Stomach (tissue), 9 donors: Measurements from ENCODE around the gene ATG9B. TPM values are rescaled to one million over a fixed set of nuclear protein-coding genes. Genes with fewer than 3 reads are reported as not detected.

Source experiments
- DNase-seq, 2 donors: peaks; one replicate each; pipeline versions ENCODE4 v3.0.0 to v3.0.0-alpha.2; 2013 to 2019
- H3K27ac ChIP-seq, 5 donors: fragments of 200-600 bp in 4 of 5; sonication (generic) in 4 of 5; one replicate each; pipeline ENCODE4 v1.5.1; 2013 to 2019; ENCODE audit warnings: mild to moderate bottlenecking in 1 of 5, moderate library complexity in 1 of 5
- H3K27me3 ChIP-seq, 3 donors: fragments of 200-600 bp; sonication (generic); one replicate each; pipeline ENCODE4 v1.5.1; 2017 to 2019; ENCODE audit warnings: mixed run types in 1 of 3
- H3K36me3 ChIP-seq, 4 donors: fragments of 200-600 bp; sonication (generic); 1 replicate in 3 of 4; 2 replicates in 1 of 4; pipeline ENCODE4 v1.5.1; 2016 to 2019
- H3K4me1 ChIP-seq, 4 donors: fragments of 200-600 bp; sonication (generic); one replicate each; pipeline ENCODE4 v1.5.1; 2016 to 2019
- H3K4me3 ChIP-seq, 4 donors: fragments of 200-600 bp; sonication (generic) in 3 of 4; one replicate each; pipeline ENCODE4 v1.5.1; 2016 to 2019; ENCODE audit warnings: mild to moderate bottlenecking in 1 of 4
- H3K9me3 ChIP-seq, 4 donors: fragments of 200-600 bp; sonication (generic); one replicate each; pipeline ENCODE4 v1.5.1; 2016 to 2019
- EP300 ChIP-seq: sonication (generic); formaldehyde crosslinking; IDR thresholded peaks from one replicate; pipeline ENCODE4 v1.6.1; 2017; ENCODE audit warnings: antibody characterized with exemption
- POLR2A ChIP-seq, 4 donors: fragments of 450-650 bp; IDR thresholded peaks; one replicate each; pipeline ENCODE4 v1.6.1; 2016; ENCODE audit warnings: antibody characterized with exemption in 4 of 4, control low read depth in 2 of 4, mild to moderate bottlenecking in 1 of 4, moderate library complexity in 1 of 4
- POLR2AphosphoS5 ChIP-seq, 3 donors: sonication (generic); formaldehyde crosslinking; IDR thresholded peaks; one replicate each; pipeline ENCODE4 v1.6.1; 2016; ENCODE audit warnings: antibody characterized with exemption in 3 of 3
- WGBS, 5 donors: extraction: QIAGEN DNeasy Blood & Tissue Kit in 3 of 5; methylation state at CpG; one replicate each; pipeline versions ENCODE4 v1.1.5 to v1.1.7; 2013 to 2018; 5-methylcytosine and 5-hydroxymethylcytosine counted together
- intact Hi-C: fragments of 100-400 bp; cut with DNase I; formaldehyde crosslinking; loops from one replicate; pipeline ENCODE4 v1.15.1; 2023; ENCODE audit warnings: low total_unique reads
- polyA plus RNA-seq, 3 donors: library from polyadenylated mRNA; stranded (reverse); fragments of 200-250 nt; gene quantifications; one replicate each; pipeline ENCODE4 v1.2.3, GENCODE V29; 2013
- total RNA-seq, 5 donors: library from RNA; depleted of rRNA; stranded (reverse); fragments of >200 nt; gene quantifications; one replicate each; pipeline versions ENCODE4 v1.1.0 to v1.2.3, GENCODE V29; 2014 to 2016
- TF ChIP-seq, protein P1 (sequence below), 7 experiments: fragments of 450-650 bp in 4 of 7; fragments of 200-600 bp in 3 of 7; sonication (generic) in 3 of 7; IDR thresholded peaks; one replicate each; pipeline ENCODE4 v1.5.1; 2016 to 2019; ENCODE audit warnings: antibody characterized with exemption in 7 of 7, control low read depth in 2 of 7, mild to moderate bottlenecking in 1 of 7
- donor health status: healthy with polysubstance abuse.
- donor health status: Bipolar disorder and iron deficiency.
- donor health status: healthy.

The ATG9B gene
- total and polyA plus RNA-seq, 8 donors: 0.31 to 33.0 (median 8.8) TPM; not detected in 4

GRCh38 chr7:150999497-151000230 lies 24.6 kb downstream of the ATG9B start:
- Histone ChIP-seq H3K27me3 (peaks cover 0 to 33% (median 9%) of the 10 kb centered on the region in 3 donors), H3K27ac (no peak overlapping the region), H3K4me3 (no peak overlapping the region), H3K9me3 (no peaks in the 10 kb centered on the region), H3K4me1 (peaks cover 0 to 26% (median 6%) of the 10 kb centered on the region in 4 donors), H3K36me3 (no peaks in the 10 kb centered on the region)
- TF ChIP-seq POLR2AphosphoS5 (IDR thresholded peaks at IDR 0.05) (no peak), POLR2A (IDR thresholded peaks at IDR 0.05) (no peak), EP300 (no peak)
- TF ChIP-seq, protein P1, sequence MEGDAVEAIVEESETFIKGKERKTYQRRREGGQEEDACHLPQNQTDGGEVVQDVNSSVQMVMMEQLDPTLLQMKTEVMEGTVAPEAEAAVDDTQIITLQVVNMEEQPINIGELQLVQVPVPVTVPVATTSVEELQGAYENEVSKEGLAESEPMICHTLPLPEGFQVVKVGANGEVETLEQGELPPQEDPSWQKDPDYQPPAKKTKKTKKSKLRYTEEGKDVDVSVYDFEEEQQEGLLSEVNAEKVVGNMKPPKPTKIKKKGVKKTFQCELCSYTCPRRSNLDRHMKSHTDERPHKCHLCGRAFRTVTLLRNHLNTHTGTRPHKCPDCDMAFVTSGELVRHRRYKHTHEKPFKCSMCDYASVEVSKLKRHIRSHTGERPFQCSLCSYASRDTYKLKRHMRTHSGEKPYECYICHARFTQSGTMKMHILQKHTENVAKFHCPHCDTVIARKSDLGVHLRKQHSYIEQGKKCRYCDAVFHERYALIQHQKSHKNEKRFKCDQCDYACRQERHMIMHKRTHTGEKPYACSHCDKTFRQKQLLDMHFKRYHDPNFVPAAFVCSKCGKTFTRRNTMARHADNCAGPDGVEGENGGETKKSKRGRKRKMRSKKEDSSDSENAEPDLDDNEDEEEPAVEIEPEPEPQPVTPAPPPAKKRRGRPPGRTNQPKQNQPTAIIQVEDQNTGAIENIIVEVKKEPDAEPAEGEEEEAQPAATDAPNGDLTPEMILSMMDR (IDR thresholded peaks at IDR 0.05): no peak
- no peak for DNase-seq
- WGBS, 5 donors: 78 to 98% (median 90%) methylated on average over 5 of the region's 5 CpGs
- intact Hi-C loops: no loop called here

GRCh38 chr7:150999001-150999400 lies 25.3 kb downstream of the ATG9B start:
- TF ChIP-seq POLR2AphosphoS5 (IDR thresholded peaks at IDR 0.05): no peak
- no peak for TF ChIP-seq POLR2A (IDR thresholded peaks at IDR 0.05)
- TF ChIP-seq, protein P1 (IDR thresholded peaks at IDR 0.05): no peak
- no peak for TF ChIP-seq EP300
- intact Hi-C loops: no loop called here
- no peak for DNase-seq

GRCh38 chr7:150998341-150998740 lies 26.0 kb downstream of the ATG9B start:
- H3K27ac ChIP-seq: no peak overlapping the region
- H3K4me3 ChIP-seq: no peak overlapping the region
- no peaks in the 10 kb centered on the region for H3K9me3 ChIP-seq
- 87 to 90% (median 89%) methylated on average over 14 to 20 of the region's 20 CpGs for WGBS, 5 donors
- TF ChIP-seq, protein P1 (IDR thresholded peaks at IDR 0.05): no peak
- TF ChIP-seq EP300: no peak
- no peak for TF ChIP-seq POLR2AphosphoS5 (IDR thresholded peaks at IDR 0.05)
- TF ChIP-seq POLR2A (IDR thresholded peaks at IDR 0.05): no peak
- intact Hi-C loops: no loop called here
- H3K4me1 ChIP-seq: peaks cover 0 to 19% (median 2%) of the 10 kb centered on the region in 4 donors
- H3K36me3 ChIP-seq: no peaks in the 10 kb centered on the region
- H3K27me3 ChIP-seq: peaks cover 0 to 33% (median 9%) of the 10 kb centered on the region in 3 donors
- DNase-seq: no peak

More at GRCh38 chr7:150999001-150999400, 25.3 kb downstream of the ATG9B start:
- Histone ChIP-seq H3K27me3 (peaks cover 0 to 33% (median 9%) of the 10 kb centered on the region in 3 donors), H3K27ac (no peak overlapping the region), H3K4me3 (no peak overlapping the region), H3K4me1 (peaks cover 0 to 26% (median 6%) of the 10 kb centered on the region in 4 donors), H3K9me3 (no peaks in the 10 kb centered on the region), H3K36me3 (no peaks in the 10 kb centered on the region)
- 86 to 94% (median 90%) methylated on average over 11 to 12 of the region's 12 CpGs for WGBS, 5 donors

DNA sequence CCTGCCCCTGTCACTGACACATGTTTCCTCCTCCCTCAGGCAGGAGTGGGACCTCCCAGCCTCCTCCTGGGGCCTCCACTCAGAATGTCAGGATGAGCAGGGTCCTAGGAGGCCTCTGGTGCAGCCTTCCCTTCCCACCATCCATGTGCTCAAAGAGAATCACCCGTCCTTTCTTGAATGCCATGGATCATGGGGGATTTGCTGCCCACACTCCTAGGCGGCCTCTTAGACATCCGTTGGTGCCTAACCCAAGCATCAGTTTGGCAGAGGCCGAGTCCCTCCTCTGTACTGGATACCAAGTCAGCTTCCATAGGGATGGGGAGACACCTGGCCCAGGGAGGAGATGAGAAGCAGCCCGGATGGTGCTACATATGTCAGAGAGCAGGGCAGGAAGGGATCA lies 26.5 kb downstream of the ATG9B start:
- Histone ChIP-seq H3K9me3 (no peaks in the 10 kb centered on the region), H3K4me3 (no peak overlapping the region), H3K27ac (no peak overlapping the region), H3K36me3 (no peaks in the 10 kb centered on the region), H3K27me3 (peaks cover 0 to 33% (median 9%) of the 10 kb centered on the region in 3 donors), H3K4me1 (peaks cover 0 to 16% (median 2%) of the 10 kb centered on the region in 4 donors)
- intact Hi-C loops: no loop called here
- TF ChIP-seq EP300 (no peak), POLR2A (IDR thresholded peaks at IDR 0.05) (no peak), POLR2AphosphoS5 (IDR thresholded peaks at IDR 0.05) (no peak)
- TF ChIP-seq, protein P1 (IDR thresholded peaks at IDR 0.05): no peak
- 83 to 89% (median 88%) methylated on average over 5 of the region's 5 CpGs for WGBS, 5 donors
- no peak for DNase-seq
